ENCODE results near the gene CHRM4. TPM values are rescaled to one million over a fixed set of nuclear protein-coding genes. Genes with fewer than 3 reads are reported as not detected.

The CHRM4 gene
- total RNA-seq, 3 donors from 2014 or later: 0.66 to 1.1 TPM; not detected in 1

DNA sequence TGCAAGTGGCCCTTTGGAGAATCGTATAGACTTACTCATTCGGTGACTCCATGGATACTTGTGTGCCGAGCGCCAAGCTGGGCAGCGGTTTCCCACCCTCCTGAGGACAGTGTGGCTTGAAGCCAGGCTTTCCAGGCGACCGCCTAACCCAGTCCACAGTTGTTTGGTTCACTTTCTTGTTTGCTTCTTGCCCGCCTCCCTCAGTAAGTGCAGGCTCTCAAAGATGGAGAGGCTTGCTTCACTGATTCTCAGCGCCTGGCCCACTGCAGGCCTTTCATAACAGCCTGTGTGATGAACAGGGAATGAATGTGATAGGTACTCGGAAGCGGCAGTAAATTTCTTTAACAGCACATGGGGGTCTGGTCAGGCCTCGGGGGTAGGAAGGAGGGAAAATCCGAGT, 21.3 kb downstream of the CHRM4 start:
- Histone ChIP-seq H3K27me3 (no peaks in the 10 kb centered on the region), H3K27ac (no peak overlapping the region), H3K4me1 (peaks cover 0 to 5% of the 10 kb centered on the region in 2 donors), H3K4me3 (no peak overlapping the region), H3K36me3 (peaks cover 5% of the 10 kb centered on the region), H3K9me3 (no peaks in the 10 kb centered on the region)
- DNase-seq (ENCODE audit: low spot score in 2 of 2): no peak
- intact Hi-C loops (cut with DNase I; ENCODE audit: low total_unique reads): no loop called here
- TF ChIP-seq POLR2AphosphoS5 (IDR thresholded peaks at IDR 0.05) (no peak), POLR2A (IDR thresholded peaks at IDR 0.05) (no peak)
- TF ChIP-seq, protein P1, sequence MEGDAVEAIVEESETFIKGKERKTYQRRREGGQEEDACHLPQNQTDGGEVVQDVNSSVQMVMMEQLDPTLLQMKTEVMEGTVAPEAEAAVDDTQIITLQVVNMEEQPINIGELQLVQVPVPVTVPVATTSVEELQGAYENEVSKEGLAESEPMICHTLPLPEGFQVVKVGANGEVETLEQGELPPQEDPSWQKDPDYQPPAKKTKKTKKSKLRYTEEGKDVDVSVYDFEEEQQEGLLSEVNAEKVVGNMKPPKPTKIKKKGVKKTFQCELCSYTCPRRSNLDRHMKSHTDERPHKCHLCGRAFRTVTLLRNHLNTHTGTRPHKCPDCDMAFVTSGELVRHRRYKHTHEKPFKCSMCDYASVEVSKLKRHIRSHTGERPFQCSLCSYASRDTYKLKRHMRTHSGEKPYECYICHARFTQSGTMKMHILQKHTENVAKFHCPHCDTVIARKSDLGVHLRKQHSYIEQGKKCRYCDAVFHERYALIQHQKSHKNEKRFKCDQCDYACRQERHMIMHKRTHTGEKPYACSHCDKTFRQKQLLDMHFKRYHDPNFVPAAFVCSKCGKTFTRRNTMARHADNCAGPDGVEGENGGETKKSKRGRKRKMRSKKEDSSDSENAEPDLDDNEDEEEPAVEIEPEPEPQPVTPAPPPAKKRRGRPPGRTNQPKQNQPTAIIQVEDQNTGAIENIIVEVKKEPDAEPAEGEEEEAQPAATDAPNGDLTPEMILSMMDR (IDR thresholded peaks at IDR 0.05): no peak

DNA sequence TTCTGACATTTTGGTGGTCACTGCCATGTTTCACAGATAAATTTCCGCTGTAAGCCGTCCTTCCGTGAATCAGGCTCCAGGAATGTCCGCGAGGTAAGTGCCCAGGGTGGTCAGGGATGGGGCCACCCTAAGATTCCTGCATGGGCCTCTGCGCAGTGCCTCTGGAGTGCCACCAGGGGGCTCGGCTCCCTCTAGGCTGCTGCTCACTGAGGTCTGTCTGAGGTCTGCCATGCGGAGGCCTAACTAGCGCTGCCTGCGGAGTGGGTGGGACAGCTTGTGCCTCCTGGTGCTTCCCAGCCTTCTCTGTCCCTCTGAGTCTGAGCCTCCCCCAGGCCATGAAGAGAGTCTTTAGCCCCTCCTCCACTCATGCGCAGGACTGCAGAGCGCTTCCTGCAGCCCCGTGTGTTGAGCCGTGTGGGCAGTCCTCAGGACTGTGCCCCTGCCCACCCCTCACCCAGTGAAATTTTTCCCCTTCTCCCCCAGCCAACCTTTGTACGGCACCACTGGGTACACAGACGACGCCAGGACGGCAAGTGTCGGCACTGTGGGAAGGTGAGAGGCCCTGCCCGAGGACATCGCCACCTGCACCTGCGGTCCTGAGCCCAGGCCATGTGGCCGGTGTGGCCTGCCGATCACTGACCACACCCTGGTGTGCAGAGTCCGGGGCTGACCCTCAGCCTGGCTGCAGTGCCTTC, 22.0 kb downstream of the CHRM4 start:
- no peaks in the 10 kb centered on the region for H3K27me3 ChIP-seq
- peaks cover 0 to 5% of the 10 kb centered on the region in 2 donors for H3K4me1 ChIP-seq
- no peak for DNase-seq (ENCODE audit: low spot score in 2 of 2)
- intact Hi-C loops (cut with DNase I; ENCODE audit: low total_unique reads): no loop called here
- no peak overlapping the region for H3K4me3 ChIP-seq
- TF ChIP-seq POLR2A (IDR thresholded peaks at IDR 0.05): no peak
- TF ChIP-seq, protein P1 (IDR thresholded peaks at IDR 0.05): peak; percentile 47 to 73 (median 72)
- no peaks in the 10 kb centered on the region for H3K36me3 ChIP-seq
- no peak overlapping the region for H3K27ac ChIP-seq
- no peaks in the 10 kb centered on the region for H3K9me3 ChIP-seq

DNA sequence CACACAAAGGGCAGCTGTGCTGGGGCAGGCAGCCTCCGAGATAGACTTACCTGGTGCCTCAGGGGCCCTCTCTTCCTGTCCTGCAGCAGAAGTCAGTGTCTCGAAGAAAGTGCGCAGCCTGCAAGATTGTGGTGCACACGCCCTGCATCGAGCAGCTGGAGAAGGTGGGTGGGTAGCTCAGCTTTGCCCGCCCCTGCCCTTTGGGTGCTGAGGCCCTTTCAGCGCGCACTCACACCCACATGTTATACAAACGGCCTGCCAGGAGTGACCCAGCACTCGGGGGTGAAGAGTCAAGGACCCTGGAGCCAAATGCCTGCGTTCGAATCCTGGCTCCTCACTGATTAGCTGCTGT, 23.7 kb downstream of the CHRM4 start:
- intact Hi-C loops (cut with DNase I; ENCODE audit: low total_unique reads): no loop called here
- TF ChIP-seq, protein P1 (IDR thresholded peaks at IDR 0.05): peak in 1 of 3 donors; percentile 22
- no peak for TF ChIP-seq POLR2A (IDR thresholded peaks at IDR 0.05)
- TF ChIP-seq POLR2AphosphoS5 (IDR thresholded peaks at IDR 0.05): no peak
- Histone ChIP-seq H3K4me3 (peak overlapping the region in 1 of 3 donors; percentile 36), H3K27ac (peak overlapping the region; percentile 41 to 67), H3K9me3 (no peaks in the 10 kb centered on the region), H3K36me3 (no peaks in the 10 kb centered on the region), H3K27me3 (no peaks in the 10 kb centered on the region), H3K4me1 (peaks cover 9 to 14% of the 10 kb centered on the region in 2 donors)
- DNase-seq (ENCODE audit: low spot score in 2 of 2): no peak

DNA sequence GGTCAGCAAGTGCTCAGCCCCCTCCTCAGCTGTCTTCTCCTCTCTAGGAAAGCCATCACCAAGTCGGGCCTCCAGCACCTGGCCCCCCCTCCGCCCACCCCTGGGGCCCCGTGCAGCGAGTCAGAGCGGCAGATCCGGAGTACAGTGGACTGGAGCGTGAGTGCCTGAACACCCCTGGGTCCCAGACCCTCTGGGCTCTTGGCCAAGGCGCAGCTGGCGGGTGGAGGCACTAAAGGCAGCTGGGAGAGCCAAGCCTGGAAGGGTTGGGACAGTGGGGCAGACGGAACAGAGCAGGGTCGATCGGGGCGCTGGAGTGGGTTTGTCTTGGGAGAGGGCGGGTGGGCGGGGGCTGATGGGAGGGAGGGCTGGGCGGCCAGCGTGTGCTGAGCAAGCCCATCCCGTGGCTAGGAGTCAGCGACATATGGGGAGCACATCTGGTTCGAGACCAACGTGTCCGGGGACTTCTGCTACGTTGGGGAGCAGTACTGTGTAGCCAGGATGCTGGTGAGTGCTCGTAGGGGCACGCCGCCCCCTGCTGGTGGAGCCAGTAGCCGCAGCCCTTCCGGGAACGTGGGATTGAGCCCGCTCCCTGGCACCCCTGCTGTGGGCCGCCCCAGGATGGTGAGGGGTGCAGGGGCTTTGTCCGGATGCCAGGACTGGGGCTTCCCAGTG, 24.2 kb downstream of the CHRM4 start:
- Histone ChIP-seq H3K4me1 (peaks cover 11 to 14% of the 10 kb centered on the region in 2 donors), H3K36me3 (no peaks in the 10 kb centered on the region), H3K4me3 (peak overlapping the region in 1 of 3 donors; percentile 36), H3K27ac (peak overlapping the region; percentile 41 to 67), H3K27me3 (no peaks in the 10 kb centered on the region), H3K9me3 (no peaks in the 10 kb centered on the region)
- TF ChIP-seq, protein P1 (IDR thresholded peaks at IDR 0.05): peak; percentile 73 to 85 (median 84)
- TF ChIP-seq POLR2A (IDR thresholded peaks at IDR 0.05): no peak
- intact Hi-C loops (cut with DNase I; ENCODE audit: low total_unique reads): no loop called here
- no peak for DNase-seq (ENCODE audit: low spot score in 2 of 2)

DNA sequence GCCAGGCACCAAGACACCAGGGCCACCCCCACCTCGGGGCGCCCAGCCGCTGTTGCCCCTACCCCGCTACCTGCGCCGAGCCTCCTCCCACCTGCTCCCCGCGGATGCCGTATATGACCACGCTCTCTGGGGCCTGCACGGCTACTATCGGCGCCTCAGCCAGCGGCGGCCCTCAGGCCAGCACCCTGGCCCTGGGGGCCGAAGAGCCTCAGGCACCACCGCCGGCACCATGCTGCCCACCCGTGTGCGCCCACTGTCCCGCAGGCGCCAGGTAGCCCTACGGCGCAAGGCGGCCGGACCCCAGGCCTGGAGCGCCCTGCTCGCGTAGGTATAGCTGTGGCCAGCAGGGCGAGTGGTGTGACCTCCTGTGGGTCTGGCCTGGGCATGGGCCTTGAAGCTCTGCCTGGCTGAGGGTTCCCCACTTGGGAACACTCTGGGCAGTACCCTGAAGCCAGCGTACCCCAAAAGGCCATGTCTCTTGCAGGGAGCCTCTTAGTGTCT, 24.9 kb downstream of the CHRM4 start:
- no peak for DNase-seq (ENCODE audit: low spot score in 2 of 2)
- TF ChIP-seq, protein P1 (IDR thresholded peaks at IDR 0.05): no peak
- TF ChIP-seq POLR2A (IDR thresholded peaks at IDR 0.05): no peak
- TF ChIP-seq POLR2AphosphoS5 (IDR thresholded peaks at IDR 0.05): no peak
- Histone ChIP-seq H3K9me3 (no peaks in the 10 kb centered on the region), H3K4me3 (no peak overlapping the region), H3K27ac (peak overlapping the region; percentile 41 to 67), H3K36me3 (no peaks in the 10 kb centered on the region), H3K27me3 (no peaks in the 10 kb centered on the region), H3K4me1 (peaks cover 18 to 19% of the 10 kb centered on the region in 2 donors)
- intact Hi-C loops (cut with DNase I; ENCODE audit: low total_unique reads): no loop called here

Measured in breast epithelium (tissue), 4 donors.